Fibroblast of lung (primary cell): ENCODE data around the gene HS3ST6. TPM values are rescaled to one million over a fixed set of nuclear protein-coding genes. Genes with fewer than 3 reads are reported as not detected.

Experiments
- DNase-seq, 2 donors: peaks; one replicate each; pipeline versions ENCODE4 v3.0.0 to v3.0.0-alpha.2; 2010; ENCODE audit warnings: low read depth in 2 of 2
- H2AFZ ChIP-seq: 2 replicates; pipeline ENCODE4 v1.5.1; 2012; ENCODE audit warnings: low read length, control low read depth, inconsistent platforms
- H3K27ac ChIP-seq: 2 replicates; pipeline ENCODE4 v1.5.1; 2011; ENCODE audit warnings: low read length, control low read depth; ENCODE audit not compliant: insufficient read depth
- H3K27me3 ChIP-seq: 2 replicates; pipeline ENCODE4 v1.5.1; 2011; ENCODE audit warnings: mild to moderate bottlenecking, low read length; ENCODE audit not compliant: control insufficient read depth, insufficient read depth
- H3K36me3 ChIP-seq: 2 replicates; pipeline ENCODE4 v1.5.1; 2011; ENCODE audit warnings: low read length; ENCODE audit not compliant: control insufficient read depth, insufficient read depth
- H3K4me1 ChIP-seq: 2 replicates; pipeline ENCODE4 v1.5.1; 2011; ENCODE audit warnings: low read length; ENCODE audit not compliant: control insufficient read depth, insufficient read depth; ENCODE audit errors: extremely low read depth
- H3K4me2 ChIP-seq: 2 replicates; pipeline ENCODE4 v1.5.1; 2011; ENCODE audit warnings: low read length, control low read depth; ENCODE audit not compliant: insufficient read depth; ENCODE audit errors: extremely low read depth
- H3K4me3 ChIP-seq, 4 experiments: fragments of 200-600 bp in 1 of 4; sonication (generic) in 1 of 4; replicated peaks in 1 of 4; 2 replicates each; pipeline ENCODE4 v1.5.1; 2011 to 2016; ENCODE audit warnings: low read length in 4 of 4, low read depth in 3 of 4, mild to moderate bottlenecking in 3 of 4, control low read depth in 2 of 4, inconsistent platforms in 1 of 4, mixed read lengths in 1 of 4; ENCODE audit not compliant: insufficient read depth in 1 of 4; ENCODE audit errors: control extremely low read depth in 1 of 4
- H3K79me2 ChIP-seq: 2 replicates; pipeline ENCODE4 v1.5.1; 2012; ENCODE audit warnings: mild to moderate bottlenecking, low read length, inconsistent platforms; ENCODE audit not compliant: control insufficient read depth, insufficient read depth
- H3K9ac ChIP-seq: 2 replicates; pipeline ENCODE4 v1.5.1; 2011; ENCODE audit warnings: mild to moderate bottlenecking, low read length, control low read depth; ENCODE audit not compliant: insufficient read depth
- H3K9me3 ChIP-seq: 2 replicates; pipeline ENCODE4 v1.5.1; 2012; ENCODE audit warnings: low read depth, low read length; ENCODE audit not compliant: control insufficient read depth, insufficient read depth
- H4K20me1 ChIP-seq: 2 replicates; pipeline ENCODE4 v1.5.1; 2011; ENCODE audit warnings: low read length; ENCODE audit not compliant: control insufficient read depth, insufficient read depth; ENCODE audit errors: extremely low read depth
- CTCF ChIP-seq, 2 donors: IDR thresholded peaks in 1 of 2; conservative IDR thresholded peaks in 1 of 2; 1 replicate in 1 of 2; 2 replicates in 1 of 2; pipeline ENCODE4 v1.5.1; 2011 to 2012; ENCODE audit warnings: low read length in 2 of 2, control low read depth in 1 of 2, inconsistent platforms in 1 of 2, low read depth in 1 of 2, mild to moderate bottlenecking in 1 of 2
- EZH2 ChIP-seq: IDR thresholded peaks from 2 replicates; pipeline ENCODE4 v1.5.1; 2012; ENCODE audit warnings: low read length, control low read depth, mild to moderate bottlenecking; ENCODE audit errors: missing control alignments
- polyA plus RNA-seq, 2 donors: library from polyadenylated mRNA; depleted of rRNA in 1 of 2; stranded (reverse) in 1 of 2; unstranded in 1 of 2; fragments of >200 nt; gene quantifications; 2 replicates each; pipeline ENCODE4 v1.2.1, GENCODE V29; 2011 to 2012; ENCODE audit warnings: missing spikeins in 1 of 2
- total RNA-seq: library from RNA; depleted of rRNA; stranded (reverse); fragments of >200 nt; gene quantifications from 2 replicates; pipeline ENCODE4 v1.2.1, GENCODE V29; 2014

Gene HS3ST6
- total and polyA plus RNA-seq, 2 donors (not counting 1 experiment from before 2014, with no cell fraction given), result not detected

GRCh38 chr16:1916640-1916990 lies 1.6 kb downstream of the HS3ST6 start:
- no peak for DNase-seq
- Histone ChIP-seq H3K27me3 (peaks cover 41% of the 10 kb centered on the region), H3K79me2 (no peaks in the 10 kb centered on the region)

GRCh38 chr16:1915732-1916639 lies 2.2 kb downstream of the HS3ST6 start:
- TF ChIP-seq CTCF (conservative IDR thresholded peaks at IDR 0.05 in 1 of 2, IDR thresholded peaks at IDR 0.05 in 1 of 2; ENCODE audit: low read depth in 1 of 2, low read length in 2 of 2) (no peak), EZH2 (no peak)
- Histone ChIP-seq H3K9me3 (no peaks in the 10 kb centered on the region), H3K36me3 (no peaks in the 10 kb centered on the region), H3K9ac (no peak overlapping the region), H2AFZ (no peak overlapping the region), H3K4me1 (no peaks in the 10 kb centered on the region), H3K27me3 (peaks cover 41% of the 10 kb centered on the region), H3K79me2 (no peaks in the 10 kb centered on the region), H4K20me1 (no peaks in the 10 kb centered on the region), H3K27ac (no peak overlapping the region), H3K4me3 (no peak overlapping the region), H3K4me2 (no peak overlapping the region)
- no peak for DNase-seq

More at GRCh38 chr16:1916640-1916990, 1.6 kb downstream of the HS3ST6 start:
- no peaks in the 10 kb centered on the region for H3K36me3 ChIP-seq
- no peak overlapping the region for H2AFZ ChIP-seq
- H4K20me1 ChIP-seq, result no peaks in the 10 kb centered on the region
- H3K9me3 ChIP-seq, result no peaks in the 10 kb centered on the region
- H3K27ac ChIP-seq, result no peak overlapping the region
- no peak overlapping the region for H3K4me3 ChIP-seq
- no peak overlapping the region for H3K9ac ChIP-seq
- no peaks in the 10 kb centered on the region for H3K4me1 ChIP-seq
- TF ChIP-seq CTCF (conservative IDR thresholded peaks at IDR 0.05 in 1 of 2, IDR thresholded peaks at IDR 0.05 in 1 of 2; ENCODE audit: low read depth in 1 of 2, low read length in 2 of 2) (no peak), EZH2 (no peak)
- no peak overlapping the region for H3K4me2 ChIP-seq

GRCh38 chr16:1914988-1915387 lies 3.2 kb downstream of the HS3ST6 start:
- Histone ChIP-seq H4K20me1 (no peaks in the 10 kb centered on the region), H3K79me2 (no peaks in the 10 kb centered on the region), H2AFZ (no peak overlapping the region), H3K27me3 (peaks cover 33% of the 10 kb centered on the region), H3K36me3 (no peaks in the 10 kb centered on the region), H3K27ac (no peak overlapping the region), H3K9ac (no peak overlapping the region), H3K9me3 (no peaks in the 10 kb centered on the region), H3K4me1 (no peaks in the 10 kb centered on the region), H3K4me3 (no peak overlapping the region), H3K4me2 (no peak overlapping the region)
- no peak for TF ChIP-seq EZH2
- TF ChIP-seq CTCF (conservative IDR thresholded peaks at IDR 0.05 in 1 of 2, IDR thresholded peaks at IDR 0.05 in 1 of 2; ENCODE audit: low read depth in 1 of 2, low read length in 2 of 2), result no peak
- no peak for DNase-seq
